Measurements from ENCODE around the gene KRTAP8-1.
A peak's percentile ranks its signal among the peaks of the same experiment; 100 is the strongest.

The KRTAP8-1 gene, protein sequence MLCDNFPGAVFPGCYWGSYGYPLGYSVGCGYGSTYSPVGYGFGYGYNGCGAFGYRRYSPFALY

GRCh38 chr21:30813174-30813573 lies at the start of gene KRTAP8-1:
KRTAP8-1 (minus strand) TSS chr21:30813274; CDS start chr21:30813220, 54 bp downstream.
- no peak for TF ChIP-seq POLR2A (IDR thresholded peaks at IDR 0.05; ENCODE audit: low read depth, low read length)
- FAIRE-seq (no peak), DNase-seq (ENCODE audit: insufficient read length, low spot score) (no peak)

- TF ChIP-seq POLR2A (IDR thresholded peaks at IDR 0.05; ENCODE audit: low read depth, low read length), result no peak
- DNase-seq (ENCODE audit: insufficient read length, low spot score) (no peak), FAIRE-seq (no peak)
These were observed 34.8 kb upstream of the KRTAP8-1 start for GRCh38 chr21:30847627-30848500.

DNA sequence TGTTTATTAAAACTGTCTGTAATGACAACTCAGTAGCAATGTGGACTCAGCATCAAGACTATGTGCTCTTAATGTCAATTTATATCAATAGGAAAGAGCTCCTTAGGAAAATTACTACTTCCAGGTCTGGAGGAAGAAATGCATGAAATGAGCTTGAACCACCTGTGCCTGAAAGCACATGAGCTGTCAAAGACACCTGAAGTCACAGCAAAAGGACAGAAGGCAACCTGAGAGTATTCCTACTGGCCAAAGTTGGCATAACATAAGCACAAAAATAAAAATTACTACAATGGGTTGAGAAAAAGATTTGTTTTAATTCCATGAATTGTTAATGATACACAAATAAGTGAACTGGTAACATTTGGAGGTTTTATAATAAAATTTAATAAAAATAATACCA lies 29.9 kb upstream of the KRTAP8-1 start:
- TF ChIP-seq POLR2A (IDR thresholded peaks at IDR 0.05; ENCODE audit: low read depth, low read length), result no peak
- FAIRE-seq (no peak), DNase-seq (ENCODE audit: insufficient read length, low spot score) (no peak)

DNA sequence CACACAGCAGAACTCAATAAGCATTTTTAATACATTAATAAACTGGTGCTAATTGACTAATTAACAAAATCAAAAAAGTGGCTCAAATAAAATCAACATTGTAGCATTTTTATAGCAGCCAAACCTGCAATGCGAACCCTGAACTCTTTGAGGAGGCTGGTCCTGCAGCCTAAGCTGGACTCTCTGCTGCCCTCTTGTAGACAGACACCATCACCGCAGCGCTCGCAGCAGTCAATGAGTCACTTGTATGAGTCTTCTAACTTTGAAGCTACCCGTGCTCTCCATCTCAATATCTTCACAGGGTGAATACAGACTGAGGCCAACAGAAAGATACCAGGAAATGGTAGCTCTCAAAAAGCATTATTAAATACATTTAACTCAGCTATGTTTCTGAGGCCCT lies 26.2 kb upstream of the KRTAP8-1 start:
- FAIRE-seq (peak; percentile 64), DNase-seq (ENCODE audit: insufficient read length, low spot score) (peak; percentile 49)
- TF ChIP-seq POLR2A (IDR thresholded peaks at IDR 0.05; ENCODE audit: low read depth, low read length), result no peak

DNA sequence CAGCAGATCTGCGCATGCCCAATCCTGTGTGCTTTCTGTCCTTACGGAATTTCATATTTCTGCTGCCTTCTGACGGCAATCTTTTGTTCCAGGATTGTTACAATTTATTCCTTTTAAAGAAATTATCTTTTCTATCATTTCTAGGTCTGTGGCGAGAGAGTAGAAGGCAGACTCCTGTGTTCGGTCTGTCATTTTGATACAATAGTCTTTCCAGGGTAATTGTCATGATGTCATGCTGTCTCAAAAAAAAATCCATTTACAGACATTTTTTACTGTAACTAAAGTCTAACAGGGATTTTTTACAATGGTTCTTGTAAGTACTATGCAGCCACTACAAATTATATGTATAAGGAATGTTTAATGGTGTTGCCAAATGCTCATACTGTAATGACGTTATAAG lies 25.5 kb upstream of the KRTAP8-1 start:
- DNase-seq (ENCODE audit: insufficient read length, low spot score), result no peak
- no peak for TF ChIP-seq POLR2A (IDR thresholded peaks at IDR 0.05; ENCODE audit: low read depth, low read length)
- no peak for FAIRE-seq

GRCh38 chr21:30831194-30831765 lies 18.2 kb upstream of the KRTAP8-1 start:
- FAIRE-seq (no peak), DNase-seq (ENCODE audit: insufficient read length, low spot score) (no peak)
- TF ChIP-seq POLR2A (IDR thresholded peaks at IDR 0.05; ENCODE audit: low read depth, low read length), result no peak

- TF ChIP-seq POLR2A (IDR thresholded peaks at IDR 0.05; ENCODE audit: low read depth, low read length), result no peak
- FAIRE-seq (no peak), DNase-seq (ENCODE audit: insufficient read length, low spot score) (no peak)
These were observed 16.6 kb upstream of the KRTAP8-1 start, which contains the start of gene KRTAP7-1 for GRCh38 chr21:30829659-30830058. KRTAP7-1 (minus strand) TSS chr21:30829759; CDS start chr21:30829698, 61 bp downstream.

- FAIRE-seq (no peak), DNase-seq (ENCODE audit: insufficient read length, low spot score) (no peak)
- TF ChIP-seq POLR2A (IDR thresholded peaks at IDR 0.05; ENCODE audit: low read depth, low read length), result no peak
These were observed 6.0 kb upstream of the KRTAP8-1 start for GRCh38 chr21:30818837-30819610.

DNA sequence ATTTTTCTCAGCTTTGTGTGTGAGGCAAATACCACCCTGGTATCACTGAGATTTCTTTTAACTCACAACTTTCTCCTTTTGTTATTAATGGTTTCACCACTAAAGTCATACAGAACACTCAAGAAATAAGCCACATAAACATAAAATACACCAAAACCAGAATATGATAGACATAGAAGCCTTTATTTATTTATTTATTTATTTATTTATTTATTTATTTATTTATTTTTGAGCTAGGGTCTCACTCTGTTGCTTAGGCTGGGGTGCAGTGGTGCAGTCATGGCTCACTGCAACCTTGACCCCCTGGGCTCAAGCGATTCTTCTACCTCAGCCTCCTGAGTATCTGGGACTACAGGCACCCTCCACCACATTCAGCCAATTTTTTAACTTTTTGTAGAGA lies 12.5 kb downstream of the KRTAP8-1 start:
- no peak for TF ChIP-seq POLR2A (IDR thresholded peaks at IDR 0.05; ENCODE audit: low read depth, low read length)
- DNase-seq (ENCODE audit: insufficient read length, low spot score) (no peak), FAIRE-seq (no peak)

DNA sequence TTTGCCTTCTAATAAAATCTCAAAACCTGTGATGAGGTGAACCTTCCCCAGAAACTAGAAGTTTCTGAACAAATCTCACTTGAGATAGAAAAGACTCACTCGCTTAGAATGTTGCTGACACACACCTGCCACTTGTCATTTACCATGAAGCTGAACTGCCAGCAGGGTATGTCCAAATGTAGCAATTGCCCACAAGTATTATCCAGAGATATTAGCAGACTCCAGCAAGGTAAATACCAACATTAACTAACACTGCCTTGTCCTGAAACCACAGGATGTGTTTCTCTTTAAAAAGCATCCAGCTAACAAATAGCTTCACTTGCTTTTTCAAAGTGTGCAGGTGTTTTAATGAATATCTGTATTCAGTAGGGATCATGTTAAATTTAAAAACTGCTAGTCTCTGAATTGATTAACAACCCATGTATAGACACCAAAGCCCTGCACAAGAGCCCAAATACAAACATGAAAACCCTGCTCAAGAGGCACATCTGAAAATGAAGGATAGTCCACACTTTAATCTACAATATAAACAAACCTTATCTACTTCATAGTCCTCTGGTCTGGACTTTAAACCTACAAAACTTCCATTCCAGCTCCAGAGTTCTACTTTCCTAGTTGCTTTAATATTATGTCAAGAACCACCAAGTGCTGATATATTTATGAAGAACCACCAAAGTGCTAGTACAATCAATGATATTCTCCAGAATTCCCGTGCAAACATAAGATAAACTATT lies 19.3 kb downstream of the KRTAP8-1 start:
- FAIRE-seq (no peak), DNase-seq (ENCODE audit: insufficient read length, low spot score) (no peak)
- TF ChIP-seq POLR2A (IDR thresholded peaks at IDR 0.05; ENCODE audit: low read depth, low read length), result no peak

DNA sequence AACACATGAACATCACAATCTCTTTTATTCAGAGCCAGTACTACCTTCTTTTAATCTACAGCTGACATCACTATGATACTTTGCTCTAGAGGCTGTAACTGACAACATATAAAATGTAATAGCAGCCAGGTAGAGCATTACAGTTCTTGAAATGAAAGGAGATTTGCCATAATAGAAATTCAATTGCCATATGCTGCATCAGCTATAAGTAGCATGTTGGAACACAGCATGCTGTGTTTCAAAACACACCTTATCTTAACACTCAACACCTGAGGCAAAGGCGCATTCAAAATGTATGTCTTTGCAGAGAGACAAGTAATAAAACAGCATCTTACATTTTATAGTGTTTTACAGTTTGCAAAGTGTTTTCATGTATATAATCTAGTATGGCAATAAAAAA lies 33.8 kb downstream of the KRTAP8-1 start:
- no peak for FAIRE-seq
- no peak for DNase-seq (ENCODE audit: insufficient read length, low spot score)
- no peak for TF ChIP-seq POLR2A (IDR thresholded peaks at IDR 0.05; ENCODE audit: low read depth, low read length)

GRCh38 chr21:30769724-30770431 lies 43.2 kb downstream of the KRTAP8-1 start:
- TF ChIP-seq POLR2A (IDR thresholded peaks at IDR 0.05; ENCODE audit: low read depth, low read length), result no peak
- FAIRE-seq (no peak), DNase-seq (ENCODE audit: insufficient read length, low spot score) (no peak)
